MCF 10A (cell line): ENCODE data around the gene SLC12A1. TPM values are rescaled to one million over a fixed set of nuclear protein-coding genes. Genes with fewer than 3 reads are reported as not detected.
A peak's percentile ranks its signal among the peaks of the same experiment; 100 is the strongest.

Source experiments
- BruUV-seq: library from RNA; stranded (reverse); fragments of 400-500 nt; replicated peaks from 2 replicates; lab custom pipeline; 2021; lab: Mats Ljungman, UMichigan
- CTCF ChIA-PET: fragments of 300-600 bp; sonication (Branson Sonifier 250); formaldehyde crosslinking; extraction: SDS; loops from one replicate; lab custom pipeline; 2021; ENCODE audit warnings: antibody characterized with exemption, inconsistent platforms; lab: Yijun Ruan, JAX
- POLR2A ChIA-PET: fragments of 300-600, 350-650 bp; sonication (Branson Sonifier 250); formaldehyde crosslinking; extraction: SDS; loops from one replicate; lab custom pipeline; 2020; ENCODE audit warnings: antibody characterized with exemption, inconsistent platforms; lab: Yijun Ruan, JAX
- DNase-seq: peaks from one replicate; pipeline ENCODE4 v3.0.0-alpha.2; 2018; ENCODE audit not compliant: unreplicated experiment
- H3K27ac Mint-ChIP-seq: one replicate; pipeline ENCODE4 v1.8.0; 2022; ENCODE audit warnings: mild to moderate bottlenecking, low read depth, mixed read lengths; ENCODE audit not compliant: unreplicated experiment
- H3K27me3 Mint-ChIP-seq: one replicate; pipeline ENCODE4 v1.8.0; 2022; ENCODE audit warnings: mixed read lengths; ENCODE audit not compliant: insufficient read depth, unreplicated experiment
- H3K36me3 Mint-ChIP-seq: one replicate; pipeline ENCODE4 v1.8.0; 2022; ENCODE audit warnings: mild to moderate bottlenecking, moderate library complexity, mixed read lengths; ENCODE audit not compliant: insufficient read depth, unreplicated experiment
- H3K4me1 Mint-ChIP-seq: one replicate; pipeline ENCODE4 v1.8.0; 2022; ENCODE audit warnings: mixed read lengths; ENCODE audit not compliant: insufficient read depth, unreplicated experiment
- H3K4me3 Mint-ChIP-seq: one replicate; pipeline ENCODE4 v1.8.0; 2022; ENCODE audit warnings: mild to moderate bottlenecking, moderate library complexity, mixed read lengths; ENCODE audit not compliant: unreplicated experiment
- H3K9me3 Mint-ChIP-seq: one replicate; pipeline ENCODE4 v1.8.0; 2022; ENCODE audit warnings: mixed read lengths; ENCODE audit not compliant: unreplicated experiment
- CTCF ChIP-seq: fragments of 200-600 bp; IDR thresholded peaks from one replicate; pipeline ENCODE4 v1.8.0; 2022; ENCODE audit warnings: antibody characterized with exemption, mild to moderate bottlenecking; ENCODE audit not compliant: unreplicated experiment
- intact Hi-C: fragments of 100-400 bp; cut with micrococcal nuclease; formaldehyde crosslinking; loops from 2 replicates; pipeline ENCODE4 v1.14.1; 2022
- total RNA-seq: library from RNA; stranded (reverse); gene quantifications from 2 replicates; pipeline ENCODE4 v1.2.3, GENCODE V29; 2022

Gene SLC12A1
- total RNA-seq, 1 experiment from 2014 or later, result not detected

- H3K4me3 Mint-ChIP-seq, result no peak overlapping the region
- no TSS peak for BruUV-seq
- no peak overlapping the region for H3K27ac Mint-ChIP-seq
- ChIA-PET POLR2A (interaction anchor here (0.9 kb wide), 1 partner anchor 32 kb away, joined by 3 read pairs; no protein-coding TSS in a partner anchor), CTCF (interaction anchor here (0.6 to 4.4 kb wide), 11 partner anchors 9 to 1833 kb away, joined by 3 to 50 read pairs (median 4); no protein-coding TSS in a partner anchor)
- no peaks in the 10 kb centered on the region for H3K36me3 Mint-ChIP-seq
- TF ChIP-seq CTCF, result no peak
- no peaks in the 10 kb centered on the region for H3K27me3 Mint-ChIP-seq
- H3K4me1 Mint-ChIP-seq, result no peaks in the 10 kb centered on the region
- DNase-seq, result no peak
- H3K9me3 Mint-ChIP-seq, result no peaks in the 10 kb centered on the region
- intact Hi-C loops, result loop anchor here (2.0 kb wide), 4 partner anchors 69 to 1971 kb away; no protein-coding TSS in a partner anchor
Measured at GRCh38 chr15:48283396-48284145, 77.5 kb downstream of the SLC12A1 start.

- Mint-ChIP-seq H3K27me3 (no peaks in the 10 kb centered on the region), H3K4me1 (no peaks in the 10 kb centered on the region), H3K27ac (peak overlapping the region; percentile 31), H3K36me3 (no peaks in the 10 kb centered on the region), H3K9me3 (no peaks in the 10 kb centered on the region), H3K4me3 (peak overlapping the region; percentile 58)
- POLR2A ChIA-PET, result interaction anchor here (0.6 to 1.1 kb wide), 4 partner anchors 10 to 1650 kb away, joined by 3 to 5 read pairs (median 4); no protein-coding TSS in a partner anchor
- no TSS peak for BruUV-seq
- peak; percentile 53 for TF ChIP-seq CTCF
- intact Hi-C loops, result loop anchor here (2.0 to 5.0 kb wide), 5 partner anchors 67 to 1973 kb away; no protein-coding TSS in a partner anchor
- CTCF ChIA-PET, result interaction anchor here (0.6 to 4.4 kb wide), 59 partner anchors 8 to 1979 kb away, joined by 3 to 50 read pairs (median 4); no protein-coding TSS in a partner anchor
- DNase-seq, result peak; percentile 77
Measured at GRCh38 chr15:48285329-48286214, 79.5 kb downstream of the SLC12A1 start.

- CTCF ChIA-PET, result interaction anchor here (0.6 to 1.5 kb wide), 3 partner anchors 8 to 1093 kb away, joined by 3 to 4 read pairs (median 3); no protein-coding TSS in a partner anchor
Measured at GRCh38 chr15:48289628-48290027, 83.5 kb downstream of the SLC12A1 start.

More at GRCh38 chr15:48289628-48290027, 83.5 kb downstream of the SLC12A1 start:
- intact Hi-C loops, result loop anchor here (5.0 kb wide), 1 partner anchor 302 kb away; no protein-coding TSS in a partner anchor
- no TSS peak for BruUV-seq
- Mint-ChIP-seq H3K9me3 (no peaks in the 10 kb centered on the region), H3K4me1 (no peaks in the 10 kb centered on the region), H3K27me3 (no peaks in the 10 kb centered on the region), H3K36me3 (no peaks in the 10 kb centered on the region), H3K4me3 (no peak overlapping the region), H3K27ac (no peak overlapping the region)
- no peak for DNase-seq
- POLR2A ChIA-PET, result interaction anchor here (1.1 kb wide), 1 partner anchor 42 kb away, joined by 3 read pairs; no protein-coding TSS in a partner anchor
- TF ChIP-seq CTCF, result no peak
